Hepatic stellate cell (primary cell): ENCODE data around the gene RNF4.
"Not testable (repeated sequence)": the region's sequence is repeated elsewhere in the genome, so short reads cannot be mapped to it uniquely, and the experiment has no call there.

Experiments
- DNase-seq: peaks from one replicate; pipeline ENCODE4 v3.0.0; 2011; ENCODE audit warnings: low spot score

The RNF4 gene

GRCh38 chr4:2468456-2469191 lies at the start of gene RNF4:
Gene RNF4 (plus strand): TSS chr4:2469106. CDS start chr4:2490494, 21,388 bp downstream.
- peak; percentile 100 for DNase-seq

- no peak for DNase-seq
Measured at GRCh38 chr4:2419814-2420213, 49.1 kb upstream of the RNF4 start.

- no peak for DNase-seq
Measured at GRCh38 chr4:2421928-2422327, 47.0 kb upstream of the RNF4 start.

GRCh38 chr4:2423066-2423465 lies 45.8 kb upstream of the RNF4 start:
- DNase-seq: no peak

- no peak for DNase-seq
Measured at GRCh38 chr4:2423695-2424094, 45.2 kb upstream of the RNF4 start.

- DNase-seq: no peak
Measured at GRCh38 chr4:2424581-2424980, 44.3 kb upstream of the RNF4 start.

- no peak for DNase-seq
Measured at GRCh38 chr4:2425386-2426068, 43.4 kb upstream of the RNF4 start.

- DNase-seq: no peak
Measured at GRCh38 chr4:2426069-2426397, 42.9 kb upstream of the RNF4 start.

- DNase-seq: no peak
Measured at GRCh38 chr4:2426711-2427275, 42.1 kb upstream of the RNF4 start.

- no peak for DNase-seq
Measured at GRCh38 chr4:2427383-2428334, 41.2 kb upstream of the RNF4 start.

- no peak for DNase-seq
Measured at GRCh38 chr4:2428496-2429213, 40.3 kb upstream of the RNF4 start.

- not testable (repeated sequence) for DNase-seq
Measured at GRCh38 chr4:2429945-2430757, 38.8 kb upstream of the RNF4 start.

GRCh38 chr4:2432004-2432403 lies 36.9 kb upstream of the RNF4 start:
- no peak for DNase-seq

GRCh38 chr4:2432991-2433530 lies 35.8 kb upstream of the RNF4 start:
- DNase-seq: no peak

GRCh38 chr4:2433609-2434350 lies 35.1 kb upstream of the RNF4 start:
- no peak for DNase-seq

GRCh38 chr4:2434420-2434819 lies 34.5 kb upstream of the RNF4 start:
- DNase-seq: no peak

- DNase-seq: no peak
Measured at GRCh38 chr4:2436301-2436700, 32.6 kb upstream of the RNF4 start.

- DNase-seq: no peak
Measured at GRCh38 chr4:2436761-2437474, 32.0 kb upstream of the RNF4 start.
